ENCODE results near the gene KDM3A. TPM values are rescaled to one million over a fixed set of nuclear protein-coding genes. Genes with fewer than 3 reads are reported as not detected.

Gene KDM3A
- total and polyA plus RNA-seq, 10 of the 15 experiments (the other 5 are each of a cell fraction or from before 2014, with no cell fraction given) = 3.8 to 102 (median 11.1) TPM

DNA sequence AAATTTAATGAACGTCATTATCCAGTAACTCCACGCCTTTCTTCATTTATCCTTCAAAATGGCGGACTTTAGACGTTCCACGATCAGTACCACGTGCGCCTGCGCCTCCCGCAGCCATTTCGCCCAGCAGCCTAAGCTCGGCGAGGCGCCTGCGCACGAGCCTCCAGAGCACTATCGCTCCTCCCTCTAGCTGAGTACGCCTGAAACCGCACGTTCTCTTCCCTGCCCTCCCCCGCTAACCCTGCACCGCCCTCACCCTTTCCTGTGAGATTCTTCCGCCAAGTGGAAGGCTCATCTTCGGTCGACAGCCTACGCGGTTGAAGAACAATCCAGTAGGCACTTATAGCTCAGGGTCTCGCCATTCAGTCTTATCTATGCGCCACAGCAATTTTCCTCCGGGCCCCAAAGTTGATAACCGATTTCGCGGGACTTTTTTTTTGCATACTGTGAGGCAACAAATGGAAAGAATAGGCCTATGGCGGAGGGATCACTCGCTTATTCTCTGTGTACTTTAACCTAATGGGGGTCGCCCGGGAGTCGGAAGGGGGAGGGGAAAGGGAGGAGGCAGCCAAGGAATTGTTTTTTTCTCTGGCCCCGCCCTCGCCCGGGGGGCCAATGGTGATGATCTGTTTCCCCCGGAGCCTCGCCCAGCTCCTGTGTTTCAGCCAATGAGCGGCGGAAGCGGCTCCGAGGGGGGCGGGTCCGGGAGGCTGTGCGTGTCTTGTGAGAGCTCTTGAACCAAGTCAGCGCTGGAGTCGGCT lies at the start of gene KDM3A (continued):
- TF ChIP-seq CTCF (IDR thresholded peaks at IDR 0.05 in 2 of 3, conservative IDR thresholded peaks at IDR 0.05 in 1 of 3; ENCODE audit: control insufficient read depth in 2 of 3, extremely low read depth in 1 of 3, insufficient read depth in 1 of 3, low read depth in 3 of 3, low read length in 3 of 3) (no peak), SMAD1 (IDR thresholded peaks at IDR 0.05; ENCODE audit: low read depth, partially characterized antibody) (no peak), MEF2B (IDR thresholded peaks at IDR 0.05; ENCODE audit: partially characterized antibody, poor library complexity, severe bottlenecking) (peak; percentile 90), JUND (IDR thresholded peaks at IDR 0.05; ENCODE audit: low read depth, low read length) (0 out of 2 replicates have a peak, but pooled peaks have one; percentile 16), BHLHE40 (IDR thresholded peaks at IDR 0.05; ENCODE audit: borderline replicate concordance in 1 of 2, low read depth in 2 of 2, low read length in 1 of 2) (peak; percentile 84 to 91), NR2C1 (IDR thresholded peaks at IDR 0.05) (peak; percentile 54; the same call in 1 of the 2 replicates), ZNF274 (IDR thresholded peaks at IDR 0.05; ENCODE audit: insufficient read depth, insufficient read length) (no peak), GATAD2B (conservative IDR thresholded peaks at IDR 0.05; ENCODE audit: low read depth) (peak; percentile 78), USF2 (IDR thresholded peaks at IDR 0.05; ENCODE audit: borderline replicate concordance, low read depth, low read length) (peak; percentile 71), ASH2L (IDR thresholded peaks at IDR 0.05; ENCODE audit: borderline replicate concordance, low read depth) (peak; percentile 97; the same call in 1 of the 2 replicates), RELA (IDR thresholded peaks at IDR 0.05; ENCODE audit: borderline replicate concordance, partially characterized antibody) (peak; percentile 81), SREBF2 (IDR thresholded peaks at IDR 0.05; ENCODE audit: low read length) (no peak), DPF2 (IDR thresholded peaks at IDR 0.05) (peak; percentile 55), YBX1 (IDR thresholded peaks at IDR 0.05) (no peak), ZZZ3 (IDR thresholded peaks at IDR 0.05; ENCODE audit: control insufficient read depth, insufficient read length, low read depth) (no peak), KAT2A (conservative IDR thresholded peaks at IDR 0.05; ENCODE audit: control insufficient read depth, low read depth, low read length) (no peak), SUPT20H (IDR thresholded peaks at IDR 0.05; ENCODE audit: borderline replicate concordance, control insufficient read depth, low read depth, low read length) (no peak), MAX (IDR thresholded peaks at IDR 0.05; ENCODE audit: low read depth, low read length) (peak; percentile 100), RUNX3 (IDR thresholded peaks at IDR 0.05; ENCODE audit: low read length) (peak; percentile 97), HDAC2 (IDR thresholded peaks at IDR 0.05) (peak; percentile 97; the same call in 1 of the 2 replicates)
- TF ChIP-seq, protein P1, sequence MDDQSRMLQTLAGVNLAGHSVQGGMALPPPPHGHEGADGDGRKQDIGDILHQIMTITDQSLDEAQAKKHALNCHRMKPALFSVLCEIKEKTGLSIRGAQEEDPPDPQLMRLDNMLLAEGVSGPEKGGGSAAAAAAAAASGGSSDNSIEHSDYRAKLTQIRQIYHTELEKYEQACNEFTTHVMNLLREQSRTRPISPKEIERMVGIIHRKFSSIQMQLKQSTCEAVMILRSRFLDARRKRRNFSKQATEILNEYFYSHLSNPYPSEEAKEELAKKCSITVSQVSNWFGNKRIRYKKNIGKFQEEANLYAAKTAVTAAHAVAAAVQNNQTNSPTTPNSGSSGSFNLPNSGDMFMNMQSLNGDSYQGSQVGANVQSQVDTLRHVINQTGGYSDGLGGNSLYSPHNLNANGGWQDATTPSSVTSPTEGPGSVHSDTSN (IDR thresholded peaks at IDR 0.05; ENCODE audit: insufficient replicate concordance, low read depth, low read length) = peak; percentile 39
- TF ChIP-seq, protein P2, sequence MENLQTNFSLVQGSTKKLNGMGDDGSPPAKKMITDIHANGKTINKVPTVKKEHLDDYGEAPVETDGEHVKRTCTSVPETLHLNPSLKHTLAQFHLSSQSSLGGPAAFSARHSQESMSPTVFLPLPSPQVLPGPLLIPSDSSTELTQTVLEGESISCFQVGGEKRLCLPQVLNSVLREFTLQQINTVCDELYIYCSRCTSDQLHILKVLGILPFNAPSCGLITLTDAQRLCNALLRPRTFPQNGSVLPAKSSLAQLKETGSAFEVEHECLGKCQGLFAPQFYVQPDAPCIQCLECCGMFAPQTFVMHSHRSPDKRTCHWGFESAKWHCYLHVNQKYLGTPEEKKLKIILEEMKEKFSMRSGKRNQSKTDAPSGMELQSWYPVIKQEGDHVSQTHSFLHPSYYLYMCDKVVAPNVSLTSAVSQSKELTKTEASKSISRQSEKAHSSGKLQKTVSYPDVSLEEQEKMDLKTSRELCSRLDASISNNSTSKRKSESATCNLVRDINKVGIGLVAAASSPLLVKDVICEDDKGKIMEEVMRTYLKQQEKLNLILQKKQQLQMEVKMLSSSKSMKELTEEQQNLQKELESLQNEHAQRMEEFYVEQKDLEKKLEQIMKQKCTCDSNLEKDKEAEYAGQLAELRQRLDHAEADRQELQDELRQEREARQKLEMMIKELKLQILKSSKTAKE (IDR thresholded peaks at IDR 0.05; ENCODE audit: low read depth, poor library complexity, severe bottlenecking) = peak; percentile 97
